Measurements from ENCODE around the gene WASF2. TPM values are rescaled to one million over a fixed set of nuclear protein-coding genes. Genes with fewer than 3 reads are reported as not detected.
"Not testable (repeated sequence)": the region's sequence is repeated elsewhere in the genome, so short reads cannot be mapped to it uniquely, and the experiment has no call there.

WASF2 gene
- polyA plus RNA-seq, 12 donors: 71.9 to 930 (median 83.1) TPM

DNA sequence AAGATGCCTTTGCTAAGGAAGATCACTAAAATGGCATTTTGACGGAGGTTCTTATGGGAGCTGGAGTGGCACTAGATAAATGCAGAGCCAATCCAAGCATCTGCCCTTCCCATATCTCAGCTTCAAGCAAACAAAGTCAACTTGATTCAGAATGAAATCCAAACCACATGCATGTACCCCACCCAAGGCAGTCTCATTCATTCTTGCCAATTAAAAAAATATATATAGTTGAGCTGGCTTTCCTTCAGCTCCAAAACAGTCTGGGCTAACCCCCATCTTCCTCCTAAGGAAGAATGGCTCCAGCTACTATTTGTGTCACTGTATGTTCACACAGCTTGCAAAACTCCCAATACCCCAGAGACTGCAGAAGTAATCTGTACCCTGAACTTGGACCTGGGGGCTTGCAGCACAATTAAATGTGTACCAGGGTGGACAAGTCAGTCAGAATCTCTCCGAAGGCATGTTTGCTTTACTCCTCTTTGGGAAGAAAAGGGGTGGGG lies 62.1 kb downstream of the WASF2 start:
- DNase-seq: no peak

DNA sequence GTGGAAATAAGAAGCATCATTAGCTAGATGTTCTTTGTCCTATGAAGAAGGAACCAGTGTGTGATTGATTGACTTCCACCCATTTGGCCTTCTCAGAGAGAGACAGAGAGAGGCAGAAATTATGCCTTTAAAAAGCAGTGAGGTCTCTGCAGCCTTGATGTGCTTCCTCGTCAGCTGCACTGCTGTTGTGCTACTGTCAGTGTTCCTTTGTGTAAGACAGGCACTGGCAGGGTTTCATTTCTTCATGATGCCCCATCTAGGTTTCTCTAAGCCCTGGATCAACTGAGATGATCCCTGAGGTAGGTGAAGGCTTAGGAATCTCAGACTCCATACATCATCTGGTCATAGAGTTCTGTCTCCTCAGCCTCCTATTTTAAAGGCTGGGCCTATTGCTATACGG lies 62.6 kb downstream of the WASF2 start:
- no peak for DNase-seq

DNA sequence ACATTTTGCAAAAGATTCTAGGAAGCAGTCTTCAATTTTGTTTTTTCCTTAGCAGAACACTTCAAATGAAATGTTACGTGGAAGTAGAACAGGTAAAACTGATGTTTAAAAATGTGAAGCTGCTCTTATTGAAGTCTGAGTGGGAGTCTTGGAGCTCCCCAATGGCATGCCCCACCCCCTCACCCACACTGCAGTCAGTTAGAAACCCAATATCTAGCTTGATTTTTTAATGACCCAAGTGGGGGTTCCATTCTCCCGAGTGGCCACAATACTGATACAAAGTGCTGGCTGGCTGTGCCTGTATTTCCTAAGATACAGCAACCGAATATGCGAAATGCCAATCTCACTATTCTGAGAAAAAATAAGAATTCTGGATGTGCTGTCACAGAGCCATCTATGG lies 66.3 kb downstream of the WASF2 start:
- no peak for DNase-seq

DNA sequence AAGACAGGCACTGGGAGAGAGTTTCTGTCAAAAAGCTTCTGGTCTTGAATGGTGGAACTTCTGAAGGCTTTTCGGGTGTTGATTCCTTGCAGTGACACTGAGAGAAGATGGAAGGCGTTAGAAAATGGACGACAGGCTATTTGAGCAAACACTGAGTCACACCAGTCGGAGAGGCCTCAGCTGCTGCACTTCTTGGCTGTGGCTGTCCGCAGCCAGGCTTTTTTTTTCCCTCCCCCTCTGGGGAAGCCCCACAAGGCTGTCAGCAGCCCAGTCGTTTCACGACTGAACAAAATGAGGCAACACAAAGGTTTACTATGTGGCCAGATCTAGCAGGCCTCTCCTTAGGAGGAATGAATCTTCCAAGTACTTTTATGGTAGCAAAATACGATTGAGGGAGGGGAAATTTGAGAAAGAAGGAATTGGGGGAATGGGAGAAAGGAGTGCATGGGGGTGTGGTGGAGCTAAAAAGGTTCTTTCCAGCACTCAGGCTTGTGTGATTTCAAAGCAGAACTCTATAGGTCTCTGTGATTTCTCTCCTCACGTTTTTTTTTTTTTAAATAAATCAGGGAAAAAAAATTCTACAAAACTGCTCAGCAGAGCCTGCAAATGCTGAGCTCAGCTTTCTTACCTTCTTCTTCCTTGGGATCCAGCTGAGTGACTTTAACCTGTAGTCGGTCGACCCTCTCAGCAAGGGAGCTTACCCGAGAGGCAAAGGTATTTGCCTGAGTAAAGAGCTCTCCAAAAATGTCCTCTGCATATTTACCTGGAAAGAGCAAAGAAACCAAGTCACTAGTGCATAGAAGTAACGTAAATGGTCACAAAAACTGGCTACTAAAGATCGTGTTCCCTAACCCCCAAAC lies 71.4 kb downstream of the WASF2 start:
- peak; percentile 85 for DNase-seq

DNA sequence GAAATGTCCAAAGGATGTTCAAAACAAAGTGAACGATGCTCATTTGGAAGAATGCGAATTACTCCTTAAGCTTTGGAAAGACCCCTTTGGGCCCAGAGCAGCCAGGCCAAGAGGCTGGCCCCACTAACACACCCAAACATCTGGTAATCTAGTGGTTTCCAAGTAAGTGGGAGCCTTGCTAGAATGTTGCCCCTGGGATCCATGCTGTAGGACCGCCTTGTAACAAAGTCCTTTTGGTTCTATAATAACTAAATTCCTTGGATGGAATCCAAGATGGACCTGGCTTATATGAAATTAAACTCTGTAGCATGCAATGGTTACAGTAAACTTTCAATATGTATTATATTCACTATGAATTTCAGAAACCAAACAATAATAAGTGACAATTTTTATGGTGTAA lies 72.3 kb downstream of the WASF2 start:
- no peak for DNase-seq

DNA sequence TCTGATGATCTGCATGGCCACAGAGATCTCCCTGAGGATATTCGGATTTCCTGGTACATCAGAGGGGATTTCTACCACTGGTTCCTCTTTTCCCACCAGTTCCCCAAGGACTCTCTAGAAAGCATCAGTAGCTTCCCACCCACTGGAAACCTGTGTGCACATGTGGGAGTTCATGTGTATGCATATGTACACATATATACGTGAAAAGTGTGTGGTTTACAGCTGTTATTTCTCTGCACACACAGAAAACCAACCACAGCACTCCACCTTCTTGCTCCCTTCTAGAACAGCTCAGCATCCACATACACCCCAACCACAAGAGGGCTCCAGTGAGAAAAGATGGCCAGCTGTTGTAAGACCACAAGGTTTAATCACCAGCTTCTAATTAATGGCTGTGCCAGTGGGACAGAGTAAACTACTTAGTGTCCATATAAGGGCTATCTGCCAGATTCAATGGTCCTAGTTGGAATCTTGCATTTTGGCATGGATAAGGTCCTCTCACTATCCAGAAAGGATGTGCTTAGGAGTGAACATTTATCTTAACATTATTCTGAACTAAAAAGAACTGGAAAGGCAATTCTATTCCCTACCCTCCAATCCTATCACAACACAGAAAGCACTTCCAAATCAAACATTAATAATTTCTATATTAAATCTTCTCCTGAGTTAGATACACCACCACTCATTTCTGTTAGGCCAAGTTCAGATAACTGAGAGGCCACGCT lies 73.4 kb downstream of the WASF2 start:
- DNase-seq: no peak

DNA sequence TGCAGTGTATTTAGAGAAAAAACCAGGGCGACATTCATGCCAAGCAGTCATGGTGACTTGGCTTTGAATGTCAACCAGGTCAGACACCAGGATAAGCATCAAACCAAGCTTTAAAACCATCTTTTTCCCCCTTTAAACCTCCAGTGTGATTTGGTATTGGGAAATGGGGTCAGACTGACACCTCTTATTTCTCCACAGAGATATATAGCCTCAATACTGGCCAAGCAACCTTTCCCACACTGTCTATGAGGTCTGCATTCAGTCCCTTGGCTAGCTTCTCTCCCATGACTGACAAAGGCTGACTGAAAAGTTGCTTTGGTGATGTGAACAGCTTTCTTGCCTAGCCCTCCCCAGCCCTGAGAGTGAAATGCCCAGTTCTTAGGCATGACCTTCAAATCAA lies 75.9 kb downstream of the WASF2 start:
- DNase-seq: no peak

DNA sequence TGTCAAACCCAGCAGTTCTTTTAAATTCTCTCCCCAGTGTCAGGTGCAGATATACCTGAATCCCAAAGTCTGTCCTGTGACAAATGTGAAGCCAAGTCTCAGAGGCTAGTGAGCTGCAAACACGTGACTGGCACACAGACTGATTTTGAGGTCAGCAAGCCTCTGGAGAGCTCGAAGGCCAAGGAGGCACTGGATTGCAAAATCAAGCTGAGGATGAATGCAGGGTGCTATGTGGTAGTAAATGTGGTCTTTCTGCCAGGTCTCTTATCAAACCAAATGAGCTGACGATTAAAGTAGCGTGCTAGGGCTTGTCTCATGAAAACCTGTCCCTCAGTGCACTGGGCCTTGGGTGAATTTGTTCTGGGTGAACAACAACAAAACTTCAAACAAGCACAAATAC lies 77.0 kb downstream of the WASF2 start:
- no peak for DNase-seq

DNA sequence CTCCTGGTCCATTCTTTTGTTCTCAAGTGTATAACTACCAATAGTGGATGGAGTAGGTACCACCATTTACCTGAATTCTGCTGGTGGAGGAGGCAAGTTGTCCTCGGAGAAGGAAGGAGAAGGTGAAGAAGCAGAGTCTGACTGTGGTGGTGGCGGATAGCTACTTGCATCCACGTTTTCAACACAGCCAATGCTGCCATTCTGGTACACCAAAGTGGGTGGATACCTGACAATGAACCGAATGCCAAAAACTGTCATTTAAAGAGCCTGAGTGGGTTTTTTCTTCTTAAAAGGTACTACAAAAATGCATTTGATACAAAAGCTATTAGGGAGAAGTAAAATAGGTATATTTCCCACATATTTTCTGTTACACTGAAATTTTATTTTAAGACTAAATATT lies 77.5 kb downstream of the WASF2 start:
- no peak for DNase-seq

DNA sequence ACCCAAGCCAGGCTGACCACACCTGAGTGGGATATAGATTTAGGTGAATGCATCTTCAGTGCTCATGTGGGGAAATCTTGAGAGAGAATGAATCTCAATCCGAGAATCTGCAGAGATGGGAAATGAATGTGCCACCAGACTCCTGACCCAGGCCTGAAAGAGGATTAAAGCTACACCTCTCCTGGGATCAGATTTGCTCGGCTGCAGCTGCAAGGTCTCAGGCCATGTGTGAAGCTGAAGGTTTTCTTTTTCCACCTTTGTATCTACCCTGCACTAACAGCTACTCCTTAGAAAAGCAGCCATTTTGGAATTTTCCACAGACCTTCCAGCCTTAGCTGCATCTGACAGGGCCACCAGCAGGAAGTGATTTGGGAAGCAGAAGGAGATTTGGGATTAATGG lies 79.3 kb downstream of the WASF2 start:
- no peak for DNase-seq

DNA sequence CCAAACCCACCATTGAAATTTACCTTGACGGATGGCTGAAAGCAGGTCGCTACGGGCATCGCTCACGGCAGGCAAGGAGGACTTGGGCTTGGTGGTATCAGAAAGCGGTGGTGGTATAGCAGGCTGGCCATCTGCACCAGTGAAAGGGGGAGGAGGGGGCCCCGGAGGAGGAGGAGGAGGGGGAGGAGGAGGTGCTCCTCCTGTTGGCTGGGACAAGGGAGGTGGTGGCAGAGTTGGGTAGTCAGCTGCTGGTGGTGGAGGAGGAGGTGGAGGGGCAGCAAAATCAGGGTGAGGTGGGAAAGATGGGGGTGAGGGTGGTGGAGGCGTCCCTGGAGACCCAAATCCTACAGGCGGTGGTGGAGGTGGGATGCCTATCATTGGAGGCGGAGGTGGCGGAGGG lies 80.3 kb downstream of the WASF2 start:
- no peak for DNase-seq

DNA sequence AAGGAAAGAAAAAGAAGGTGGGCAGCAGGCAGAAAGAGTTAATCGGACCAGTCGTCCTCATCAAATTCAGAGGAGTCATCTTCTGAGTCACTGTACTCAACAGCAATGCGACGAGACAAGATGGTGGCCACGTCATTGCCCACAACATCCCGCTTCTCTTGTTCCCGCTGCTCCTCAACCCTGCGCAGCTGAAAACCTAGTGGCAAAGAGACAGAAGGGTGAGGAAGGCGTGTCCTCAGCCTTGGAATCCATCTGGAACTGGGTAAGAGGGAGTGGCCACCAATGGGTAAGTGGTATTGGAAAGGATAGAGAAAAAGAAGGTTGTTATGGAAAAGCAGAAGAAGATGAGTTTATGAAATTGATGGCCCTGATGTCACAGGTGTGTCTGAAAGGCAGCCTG lies 81.8 kb downstream of the WASF2 start:
- DNase-seq: no peak

DNA sequence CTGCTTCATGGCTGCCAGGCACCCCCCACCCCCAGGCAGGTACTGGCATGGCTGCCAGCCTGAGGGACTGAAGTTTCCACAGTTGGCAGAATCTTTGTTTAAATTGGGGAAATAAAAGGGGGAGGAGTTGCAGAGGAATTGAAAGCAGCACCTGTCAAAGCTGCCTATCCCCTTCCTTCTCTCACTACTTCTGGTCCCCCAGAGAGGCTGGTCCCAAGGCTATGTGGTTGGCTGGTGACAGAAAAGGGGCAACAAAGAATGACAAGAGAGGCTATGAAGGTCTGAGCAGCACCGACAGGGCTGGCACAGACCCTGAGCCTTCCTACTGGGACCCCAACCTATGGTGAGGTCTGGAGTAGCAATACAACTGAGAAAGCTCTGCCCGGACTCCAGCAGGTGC lies 83.2 kb downstream of the WASF2 start:
- not testable (repeated sequence) for DNase-seq

DNA sequence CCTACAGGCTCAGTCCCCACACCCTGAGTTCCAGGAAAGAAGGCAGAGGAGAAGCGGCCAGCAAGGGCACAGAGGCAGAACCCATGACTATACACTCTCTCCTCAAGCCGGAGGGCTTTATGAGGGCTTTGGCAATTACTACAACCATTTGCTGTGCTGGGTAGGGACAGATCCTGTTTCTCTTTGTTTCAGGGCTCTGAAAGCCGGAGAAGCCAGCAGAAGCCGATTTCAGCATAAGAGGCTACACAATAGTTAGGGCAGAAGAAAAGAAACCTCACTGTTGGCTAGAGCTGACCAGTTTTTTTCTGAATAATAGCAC lies 83.6 kb downstream of the WASF2 start:
- DNase-seq: no peak

DNA sequence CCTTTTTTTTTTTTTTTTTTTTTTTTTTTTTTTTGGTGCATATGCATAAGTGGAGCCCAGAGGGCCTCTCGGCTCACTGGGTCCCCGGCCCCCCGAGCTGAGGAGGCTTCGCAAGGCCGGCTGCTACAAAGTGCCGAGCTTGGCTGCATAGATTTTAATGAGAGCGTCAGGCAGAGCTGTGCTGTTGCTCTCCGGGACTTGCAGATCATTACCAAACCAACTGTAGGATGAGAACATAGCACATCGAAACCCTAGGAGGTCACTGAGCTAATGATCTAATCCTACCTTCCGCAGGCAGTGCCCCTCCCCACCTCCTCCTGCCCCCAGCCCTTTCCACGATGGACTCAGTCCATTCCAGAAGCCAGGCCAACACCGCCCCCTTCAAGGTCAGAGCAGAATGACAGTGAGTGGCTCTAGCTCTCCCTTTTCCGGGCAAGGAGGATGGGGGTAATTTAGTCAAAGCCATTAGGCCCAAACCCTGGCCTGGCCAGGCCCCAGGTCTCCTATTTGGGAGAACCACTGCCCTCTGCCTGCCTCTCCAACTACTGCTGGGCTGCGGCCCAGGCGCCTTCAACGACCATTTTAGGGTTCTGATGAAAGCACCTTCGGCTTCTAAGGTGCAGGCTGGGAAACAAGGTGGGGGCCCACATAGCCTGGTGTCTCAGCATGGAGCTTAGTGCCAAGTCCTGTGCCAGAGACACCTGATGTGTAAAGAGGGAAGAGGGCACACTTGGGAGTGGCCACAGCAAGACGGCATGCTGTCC lies 84.2 kb downstream of the WASF2 start:
- DNase-seq: not testable (repeated sequence)

DNA sequence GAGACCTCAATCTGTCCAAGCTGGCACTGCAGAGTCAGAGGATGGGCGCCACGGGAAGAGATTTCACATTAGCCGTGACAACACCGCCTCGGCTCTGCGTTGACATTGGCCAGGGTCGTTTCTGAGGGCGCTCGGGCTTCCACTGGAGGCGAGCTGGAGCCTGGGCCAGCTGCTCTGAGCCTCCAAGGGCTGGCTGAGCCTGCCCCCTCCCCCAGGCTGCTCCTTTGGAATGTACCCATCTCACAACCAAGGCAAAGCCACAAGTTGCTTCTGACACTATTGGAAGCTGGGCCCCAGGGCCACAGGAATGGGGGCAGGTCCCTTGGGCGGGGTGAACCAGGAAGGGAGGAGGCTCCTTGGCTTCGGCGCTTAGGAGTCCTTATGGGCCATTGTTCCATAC lies 84.9 kb downstream of the WASF2 start:
- no peak for DNase-seq

DNA sequence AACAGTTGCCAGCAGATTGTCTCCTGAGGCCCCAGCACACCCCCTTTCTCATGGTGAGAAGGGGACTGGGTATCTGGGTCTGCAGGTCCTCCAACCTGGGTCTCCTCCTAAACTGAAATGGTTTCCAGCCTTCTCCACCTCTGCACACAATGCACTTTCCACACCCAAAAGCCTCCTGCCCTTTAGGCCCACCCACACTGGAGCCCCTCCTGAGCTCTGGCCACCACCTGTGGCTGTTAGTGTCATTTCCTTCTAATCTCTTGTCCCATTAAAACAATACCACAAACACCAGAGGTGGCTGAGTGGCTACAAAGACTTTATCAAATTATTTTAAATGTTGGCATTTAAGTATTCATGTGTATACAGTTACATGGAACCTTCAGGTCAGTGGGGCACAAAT lies 86.0 kb downstream of the WASF2 start:
- no peak for DNase-seq

DNA sequence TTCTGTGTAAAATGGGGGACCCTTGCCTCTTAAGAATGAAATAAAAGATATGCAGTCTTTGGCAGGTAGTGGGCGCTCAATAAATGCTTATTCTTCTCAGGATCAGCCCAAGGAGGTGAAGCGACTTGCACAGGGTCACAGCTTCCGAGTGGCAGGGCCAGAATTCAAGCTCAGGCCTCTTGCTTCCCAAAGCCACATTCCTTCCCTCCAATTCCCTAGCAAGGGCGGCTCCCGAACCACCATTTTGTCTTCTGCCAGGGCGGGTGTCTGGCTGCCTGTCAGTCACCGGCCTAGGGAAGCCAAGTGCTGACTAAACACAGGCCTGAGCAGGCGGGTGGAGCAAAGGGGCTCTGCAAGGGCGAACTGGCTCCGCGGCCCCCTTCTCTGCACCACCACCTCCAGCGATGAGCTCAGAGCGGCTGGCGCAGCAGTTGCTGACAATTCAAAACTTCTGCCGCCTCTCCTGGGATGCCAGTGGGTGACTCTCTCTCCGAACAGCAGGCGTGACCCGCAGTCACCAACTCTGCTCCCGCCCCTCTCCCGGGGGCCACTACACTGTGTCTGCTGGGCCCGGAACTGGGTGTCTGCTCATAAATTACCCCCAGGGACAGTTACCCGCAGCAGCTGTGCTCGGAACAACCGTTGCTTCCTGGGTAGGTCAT lies 86.8 kb downstream of the WASF2 start:
- peak; percentile 73 for DNase-seq

DNA sequence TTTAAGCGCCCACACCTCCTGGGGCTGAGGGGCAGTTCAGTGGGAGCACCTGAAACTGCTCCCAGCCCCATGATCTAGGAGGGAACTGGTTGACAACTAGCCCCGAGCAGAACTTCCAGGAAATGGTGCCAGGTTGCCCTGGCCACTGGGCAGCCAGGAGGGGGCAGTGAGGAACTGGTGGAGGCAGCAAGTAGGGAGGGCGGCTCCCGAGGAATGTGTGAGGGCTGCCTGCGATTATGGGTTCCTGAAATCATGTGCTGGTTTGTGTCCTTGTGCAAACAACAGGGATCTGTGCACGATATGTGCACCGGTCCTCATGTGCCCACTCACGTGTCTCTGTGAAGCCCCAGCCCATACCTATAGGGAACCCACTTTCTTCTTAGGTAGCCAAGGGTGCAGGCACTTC lies 87.6 kb downstream of the WASF2 start:
- DNase-seq: peak; percentile 50

DNA sequence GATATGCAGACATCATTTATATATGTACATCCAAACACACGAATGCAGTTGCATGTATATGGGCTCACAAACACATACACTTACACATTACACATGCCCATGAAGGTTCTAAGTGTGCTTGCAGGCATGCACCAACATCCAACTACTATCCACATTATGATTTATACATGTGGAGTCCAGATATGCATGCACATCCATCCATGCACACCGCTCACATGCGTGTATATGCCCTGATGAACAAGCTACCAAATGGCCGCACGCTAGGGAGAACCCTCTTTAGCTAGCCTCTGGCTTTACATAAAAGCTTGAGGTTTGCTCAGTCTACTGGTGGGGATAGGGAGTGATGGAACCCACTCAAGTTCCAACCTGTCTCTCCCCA lies 89.0 kb downstream of the WASF2 start:
- DNase-seq: no peak

DNA sequence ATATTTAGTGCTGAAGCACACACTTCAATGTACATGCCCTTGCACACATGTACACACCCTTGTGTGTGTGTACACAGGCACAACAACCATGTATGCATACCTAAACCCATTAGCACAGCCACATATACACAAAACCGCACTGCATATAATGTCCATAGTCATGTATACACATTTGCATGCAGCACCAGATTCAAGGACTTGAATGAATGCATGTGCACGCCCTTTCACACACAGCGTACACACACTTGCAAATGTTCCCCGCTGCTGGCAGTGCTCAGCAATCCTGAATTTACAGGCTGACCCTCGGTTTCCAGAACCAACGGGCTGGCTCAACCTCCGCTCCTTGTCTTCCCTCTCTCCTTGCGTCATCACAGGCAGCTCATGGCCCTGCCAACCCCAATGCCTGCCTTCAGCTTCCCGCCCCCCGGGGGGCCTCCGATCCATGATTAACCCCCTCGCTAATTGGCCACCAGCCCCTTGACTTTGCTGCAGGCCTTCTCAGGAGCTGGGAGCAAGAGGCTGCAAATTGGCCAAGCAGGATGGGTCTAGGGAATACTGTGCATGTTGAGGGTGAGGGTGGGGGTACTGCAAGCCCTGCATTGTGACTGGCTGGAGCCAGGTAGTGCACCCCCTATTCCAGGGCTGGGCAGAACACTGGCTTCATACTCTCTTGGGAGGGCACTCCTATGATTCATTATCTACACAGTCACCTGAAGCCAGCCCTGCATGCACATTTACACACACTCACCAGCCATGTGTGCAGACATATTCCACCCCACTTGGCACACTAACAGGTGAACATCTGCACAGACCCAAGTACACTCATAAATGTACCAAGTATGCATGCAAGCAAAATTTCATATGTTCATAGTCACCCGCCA lies 89.6 kb downstream of the WASF2 start:
- DNase-seq: no peak
